Gastroesophageal sphincter (tissue), 3 donors: Measurements from ENCODE around the gene DAPK1.

Experiments used
- EP300 ChIP-seq: sonication (generic); formaldehyde crosslinking; IDR thresholded peaks from one replicate; pipeline ENCODE4 v1.6.1; 2017; ENCODE audit warnings: antibody characterized with exemption, mild to moderate bottlenecking
- POLR2A ChIP-seq, 2 donors: fragments of 450-650 bp; IDR thresholded peaks; one replicate each; pipeline ENCODE4 v1.6.1; 2017; ENCODE audit warnings: antibody characterized with exemption in 2 of 2, mild to moderate bottlenecking in 2 of 2, moderate library complexity in 1 of 2
- POLR2AphosphoS5 ChIP-seq: sonication (generic); formaldehyde crosslinking; IDR thresholded peaks from one replicate; pipeline ENCODE4 v1.6.1; 2017; ENCODE audit warnings: antibody characterized with exemption
- TF ChIP-seq, protein P1 (sequence below), 4 experiments: fragments of 200-600 bp in 2 of 4; fragments of 450-650 bp in 2 of 4; sonication (generic) in 1 of 4; IDR thresholded peaks; one replicate each; pipeline ENCODE4 v1.5.1; 2017 to 2019; ENCODE audit warnings: antibody characterized with exemption in 4 of 4, mild to moderate bottlenecking in 2 of 4, moderate library complexity in 2 of 4

DNA sequence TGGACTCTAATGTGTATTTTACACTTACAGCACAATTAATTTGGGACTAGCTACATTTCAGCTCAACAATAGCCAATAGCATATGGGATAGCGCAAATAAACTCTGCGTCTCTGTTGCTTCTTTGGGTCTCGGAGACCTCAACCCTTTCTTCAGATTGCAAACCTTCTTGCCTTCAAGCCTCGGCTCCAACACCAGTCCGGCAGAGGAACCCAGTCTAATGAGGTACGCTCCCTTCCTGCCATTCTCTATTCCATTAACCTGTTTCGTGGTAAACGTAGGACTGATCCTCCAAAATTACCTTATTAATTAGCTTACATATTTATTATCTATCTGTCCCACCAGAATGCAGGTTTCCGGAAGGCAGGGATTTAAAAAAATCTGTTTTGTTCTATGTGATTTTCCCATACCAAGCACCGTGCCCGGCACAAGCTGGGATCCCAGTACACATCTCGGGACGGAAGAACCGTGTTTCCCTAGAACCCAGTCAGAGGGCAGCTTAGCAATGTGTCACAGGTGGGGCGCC lies 525 bp upstream of the DAPK1 start:
- TF ChIP-seq POLR2AphosphoS5 = no peak
- TF ChIP-seq, protein P1, sequence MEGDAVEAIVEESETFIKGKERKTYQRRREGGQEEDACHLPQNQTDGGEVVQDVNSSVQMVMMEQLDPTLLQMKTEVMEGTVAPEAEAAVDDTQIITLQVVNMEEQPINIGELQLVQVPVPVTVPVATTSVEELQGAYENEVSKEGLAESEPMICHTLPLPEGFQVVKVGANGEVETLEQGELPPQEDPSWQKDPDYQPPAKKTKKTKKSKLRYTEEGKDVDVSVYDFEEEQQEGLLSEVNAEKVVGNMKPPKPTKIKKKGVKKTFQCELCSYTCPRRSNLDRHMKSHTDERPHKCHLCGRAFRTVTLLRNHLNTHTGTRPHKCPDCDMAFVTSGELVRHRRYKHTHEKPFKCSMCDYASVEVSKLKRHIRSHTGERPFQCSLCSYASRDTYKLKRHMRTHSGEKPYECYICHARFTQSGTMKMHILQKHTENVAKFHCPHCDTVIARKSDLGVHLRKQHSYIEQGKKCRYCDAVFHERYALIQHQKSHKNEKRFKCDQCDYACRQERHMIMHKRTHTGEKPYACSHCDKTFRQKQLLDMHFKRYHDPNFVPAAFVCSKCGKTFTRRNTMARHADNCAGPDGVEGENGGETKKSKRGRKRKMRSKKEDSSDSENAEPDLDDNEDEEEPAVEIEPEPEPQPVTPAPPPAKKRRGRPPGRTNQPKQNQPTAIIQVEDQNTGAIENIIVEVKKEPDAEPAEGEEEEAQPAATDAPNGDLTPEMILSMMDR (IDR thresholded peaks at IDR 0.05) = no peak
- no peak for TF ChIP-seq POLR2A (IDR thresholded peaks at IDR 0.05)
- no peak for TF ChIP-seq EP300
